GM23338 (cell line): Measurements from ENCODE around the gene AK4. TPM values are rescaled to one million over a fixed set of nuclear protein-coding genes. Genes with fewer than 3 reads are reported as not detected.

ENCODE experiments used
- ATAC-seq: fragments of 200-7000 bp; cut with Tn5 transposase; 3 replicates; pipeline ENCODE4 v1.9.1; 2020
- DNase-seq: peaks from one replicate; pipeline ENCODE4 v3.0.0-alpha.2; 2015; ENCODE audit warnings: low spot score
- H2AFZ ChIP-seq: fragments of 200-600 bp; sonication (generic); 2 replicates; pipeline ENCODE4 v1.8.0; 2016; ENCODE audit warnings: antibody characterized with exemption, mild to moderate bottlenecking, moderate library complexity
- H3F3A ChIP-seq: fragments of 200-600 bp; sonication (generic); replicated peaks from 2 replicates; pipeline ENCODE4 v1.8.0; 2017; ENCODE audit warnings: antibody characterized with exemption, mixed run types, low read depth
- H3K27ac ChIP-seq: fragments of 200-600 bp; sonication (generic); 2 replicates; pipeline ENCODE4 v1.6.1; 2016; ENCODE audit warnings: low read depth
- H3K27me3 ChIP-seq: fragments of 200-600 bp; sonication (generic); 2 replicates; pipeline ENCODE4 v1.8.0; 2016; ENCODE audit warnings: mild to moderate bottlenecking, mixed run types, moderate library complexity; ENCODE audit not compliant: insufficient read depth
- H3K36me3 ChIP-seq: fragments of 200-600 bp; sonication (generic); 2 replicates; pipeline ENCODE4 v1.8.0; 2016; ENCODE audit warnings: mild to moderate bottlenecking; ENCODE audit not compliant: insufficient read depth
- H3K4me1 ChIP-seq: fragments of 200-600 bp; sonication (generic); 2 replicates; pipeline ENCODE4 v1.8.0; 2016; ENCODE audit warnings: mild to moderate bottlenecking, moderate library complexity; ENCODE audit not compliant: insufficient read depth
- H3K4me2 ChIP-seq: fragments of 200-600 bp; sonication (generic); 2 replicates; pipeline ENCODE4 v1.7.1; 2017; ENCODE audit warnings: mixed run types
- H3K4me3 ChIP-seq: fragments of 200-600 bp; sonication (generic); 2 replicates; pipeline ENCODE4 v1.6.1; 2016; ENCODE audit warnings: mixed run types
- H3K79me2 ChIP-seq: fragments of 200-600 bp; sonication (generic); replicated peaks from 2 replicates; pipeline ENCODE4 v1.8.0; 2017; ENCODE audit warnings: mild to moderate bottlenecking; ENCODE audit not compliant: insufficient read depth
- H3K9me2 ChIP-seq: fragments of 200-600 bp; sonication (generic); 2 replicates; pipeline ENCODE4 v1.8.0; 2017; ENCODE audit not compliant: insufficient read depth
- H4K20me1 ChIP-seq: fragments of 200-600 bp; sonication (generic); replicated peaks from 2 replicates; pipeline ENCODE4 v1.8.0; 2017; ENCODE audit warnings: mild to moderate bottlenecking; ENCODE audit not compliant: insufficient read depth
- H3K27ac Mint-ChIP-seq: 2 replicates; pipeline ENCODE4 v1.8.0; 2020; ENCODE audit warnings: inconsistent platforms, mild to moderate bottlenecking, moderate library complexity, mixed read lengths
- H3K27me3 Mint-ChIP-seq: 3 replicates; pipeline ENCODE4 v1.8.0; 2022; ENCODE audit warnings: low read depth, mild to moderate bottlenecking, moderate library complexity, mixed read lengths, inconsistent platforms; ENCODE audit not compliant: insufficient read depth, poor library complexity
- H3K36me3 Mint-ChIP-seq: 3 replicates; pipeline ENCODE4 v1.8.0; 2021; ENCODE audit warnings: low read depth, mild to moderate bottlenecking, inconsistent platforms, moderate library complexity, mixed read lengths
- H3K4me1 Mint-ChIP-seq: 3 replicates; pipeline ENCODE4 v1.8.0; 2020; ENCODE audit warnings: mild to moderate bottlenecking, inconsistent platforms, mixed read lengths
- H3K4me3 Mint-ChIP-seq: 3 replicates; pipeline ENCODE4 v1.8.0; 2021; ENCODE audit warnings: moderate library complexity, mild to moderate bottlenecking, inconsistent platforms, mixed read lengths
- H3K9me3 Mint-ChIP-seq: 3 replicates; pipeline ENCODE4 v1.8.0; 2020; ENCODE audit warnings: moderate library complexity, mild to moderate bottlenecking, inconsistent platforms, mixed read lengths
- POLR2AphosphoS5 ChIP-seq: IDR thresholded peaks from 2 replicates; pipeline ENCODE4 v1.6.1; 2016; ENCODE audit warnings: antibody characterized with exemption, low read depth
- ZNF331 ChIP-seq: fragments of 250-450 bp; sonication (Bioruptor Pico); IDR thresholded peaks from 2 replicates; pipeline ENCODE4 v1.5.0; 2020; ENCODE audit warnings: low read depth, mild to moderate bottlenecking, moderate library complexity
- ZNF462 ChIP-seq: fragments of 250-450 bp; sonication (Bioruptor Pico); IDR thresholded peaks from 2 replicates; pipeline ENCODE4 v1.5.0; 2020; ENCODE audit warnings: mild to moderate bottlenecking, moderate library complexity
- polyA plus RNA-seq: library from polyadenylated mRNA; unstranded; fragments of >200 nt; fragmentation: Nextera tagmentation; extraction: Ambion mirVana; gene quantifications from 2 replicates; pipeline ENCODE4 v1.2.1, GENCODE V29; 2016
- total RNA-seq: library from RNA; depleted of rRNA; stranded (reverse); fragments of >200 nt; shearing (Covaris generic); gene quantifications from 2 replicates; pipeline ENCODE4 v1.2.3, GENCODE V29; 2014
- TF ChIP-seq, protein P1 (sequence below), 2 experiments: fragments of 200-600 bp in 1 of 2; sonication (generic) in 1 of 2; conservative IDR thresholded peaks; 2 replicates each; pipeline versions ENCODE4 v1.5.1 to v1.6.1; 2016 to 2017; ENCODE audit warnings: antibody characterized with exemption in 2 of 2, low read depth in 2 of 2, mild to moderate bottlenecking in 2 of 2, moderate library complexity in 1 of 2

AK4 gene
- total and polyA plus RNA-seq, 2 experiments from 2014 or later = 123 to 127 TPM

DNA sequence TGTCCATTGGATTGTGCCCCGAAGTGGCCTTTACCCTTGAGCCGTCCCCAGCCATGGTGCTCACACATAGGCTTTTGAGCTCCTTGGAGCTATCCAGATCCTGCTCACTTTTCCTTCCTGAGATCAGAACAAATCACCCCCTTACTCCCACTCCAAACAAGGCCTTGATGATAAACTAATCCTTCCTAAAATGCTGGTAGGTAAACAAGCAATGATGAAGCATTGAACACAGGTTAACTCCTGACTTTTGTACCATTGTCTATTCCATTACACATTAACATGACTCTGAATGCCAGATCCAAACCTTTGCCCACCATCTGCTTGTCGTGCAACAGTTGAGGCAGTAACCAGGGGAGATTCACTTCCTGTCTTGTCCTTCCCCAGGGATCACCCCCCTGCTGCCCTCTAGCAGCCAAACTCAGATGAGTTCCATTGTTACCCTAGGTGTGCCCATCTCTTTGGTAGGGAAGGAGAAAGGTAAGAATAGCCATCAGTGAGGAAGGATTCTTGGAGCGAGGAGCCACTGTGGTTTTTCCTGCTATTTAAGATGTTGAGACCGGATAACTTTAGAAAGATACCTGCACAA is 81.8 kb downstream of the AK4 start:
- Mint-ChIP-seq H3K4me1 (peaks cover 9% of the 10 kb centered on the region), H3K27me3 (peaks cover 2% of the 10 kb centered on the region), H3K9me3 (no peaks in the 10 kb centered on the region), H3K4me3 (no peak overlapping the region), H3K27ac (no peak overlapping the region), H3K36me3 (peaks cover 25% of the 10 kb centered on the region)
- H3F3A ChIP-seq = no peaks in the 10 kb centered on the region
- H3K27me3 ChIP-seq = no peaks in the 10 kb centered on the region
- TF ChIP-seq, protein P1, sequence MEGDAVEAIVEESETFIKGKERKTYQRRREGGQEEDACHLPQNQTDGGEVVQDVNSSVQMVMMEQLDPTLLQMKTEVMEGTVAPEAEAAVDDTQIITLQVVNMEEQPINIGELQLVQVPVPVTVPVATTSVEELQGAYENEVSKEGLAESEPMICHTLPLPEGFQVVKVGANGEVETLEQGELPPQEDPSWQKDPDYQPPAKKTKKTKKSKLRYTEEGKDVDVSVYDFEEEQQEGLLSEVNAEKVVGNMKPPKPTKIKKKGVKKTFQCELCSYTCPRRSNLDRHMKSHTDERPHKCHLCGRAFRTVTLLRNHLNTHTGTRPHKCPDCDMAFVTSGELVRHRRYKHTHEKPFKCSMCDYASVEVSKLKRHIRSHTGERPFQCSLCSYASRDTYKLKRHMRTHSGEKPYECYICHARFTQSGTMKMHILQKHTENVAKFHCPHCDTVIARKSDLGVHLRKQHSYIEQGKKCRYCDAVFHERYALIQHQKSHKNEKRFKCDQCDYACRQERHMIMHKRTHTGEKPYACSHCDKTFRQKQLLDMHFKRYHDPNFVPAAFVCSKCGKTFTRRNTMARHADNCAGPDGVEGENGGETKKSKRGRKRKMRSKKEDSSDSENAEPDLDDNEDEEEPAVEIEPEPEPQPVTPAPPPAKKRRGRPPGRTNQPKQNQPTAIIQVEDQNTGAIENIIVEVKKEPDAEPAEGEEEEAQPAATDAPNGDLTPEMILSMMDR (conservative IDR thresholded peaks at IDR 0.05; ENCODE audit: low read depth in 2 of 2) = peak in 1 of 2 experiments; percentile 58; a peak in 2 of 4 replicates
- TF ChIP-seq ZNF331 (CRISPR knock-in tag) = no peak
- ATAC-seq (peak; percentile 65), DNase-seq (peak; percentile 40)
- no peak overlapping the region for H3K4me3 ChIP-seq
- H4K20me1 ChIP-seq = no peaks in the 10 kb centered on the region
- H3K79me2 ChIP-seq = no peaks in the 10 kb centered on the region
- no peaks in the 10 kb centered on the region; the same call in 1 of the 2 replicates for H3K9me2 ChIP-seq
- 0 out of 2 replicates have a peak, but pooled peaks cover 5% of the 10 kb centered on the region for H3K36me3 ChIP-seq
- H3K27ac ChIP-seq = no peak overlapping the region
- no peak overlapping the region for H2AFZ ChIP-seq
- H3K4me2 ChIP-seq = no peak overlapping the region
- no peaks in the 10 kb centered on the region for H3K4me1 ChIP-seq

DNA sequence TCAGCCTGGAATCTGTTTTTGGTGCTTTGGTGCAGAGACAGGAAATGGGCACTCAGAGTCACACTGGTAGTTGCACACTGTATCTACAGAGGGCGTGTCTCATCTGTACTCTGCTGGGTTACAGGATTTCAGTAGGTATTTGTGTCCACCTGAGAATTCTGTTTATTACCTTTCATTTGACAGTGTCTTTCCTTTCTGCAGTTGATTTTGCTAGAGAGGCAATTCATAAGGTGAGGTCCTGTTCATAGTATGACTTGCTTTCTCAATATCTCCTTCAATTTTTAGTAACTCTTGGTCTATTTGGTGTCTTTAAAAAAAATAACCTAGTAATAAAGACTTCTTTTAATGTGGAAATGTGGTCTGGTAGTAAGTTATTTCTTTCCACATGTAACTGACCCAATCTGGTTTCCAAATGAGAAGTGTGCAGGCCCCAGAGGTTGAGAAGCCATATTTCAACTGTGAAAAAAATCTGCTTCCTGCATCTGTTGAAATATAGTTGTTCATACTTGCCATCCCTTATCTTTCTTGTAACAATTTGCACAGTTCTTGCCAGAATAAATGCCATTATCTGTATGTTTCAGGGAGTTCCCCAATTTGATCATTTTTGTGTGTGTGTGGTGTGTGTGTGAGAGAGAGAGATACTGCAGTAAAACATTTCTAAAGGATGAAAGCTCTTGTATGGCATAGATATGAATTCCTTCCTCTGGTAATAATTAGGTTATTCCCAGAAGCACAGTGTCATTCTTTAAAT is 82.9 kb downstream of the AK4 start:
- ATAC-seq (no peak), DNase-seq (no peak)
- no peak for TF ChIP-seq POLR2AphosphoS5
- H2AFZ ChIP-seq = no peak overlapping the region
- no peaks in the 10 kb centered on the region for H3F3A ChIP-seq
- 0 out of 2 replicates have a peak, but pooled peaks cover under 1% of the 10 kb centered on the region for H3K36me3 ChIP-seq
- peaks cover 9% of the 10 kb centered on the region for H3K4me1 Mint-ChIP-seq
- H3K9me3 Mint-ChIP-seq = peaks cover under 1% of the 10 kb centered on the region; the same call in 2 of the 3 replicates
- no peaks in the 10 kb centered on the region for H3K79me2 ChIP-seq
- no peak overlapping the region for H3K27ac ChIP-seq
- H3K4me1 ChIP-seq = no peaks in the 10 kb centered on the region
- peaks cover 2% of the 10 kb centered on the region for H3K27me3 Mint-ChIP-seq
- no peaks in the 10 kb centered on the region; the same call in 1 of the 2 replicates for H3K9me2 ChIP-seq
- H4K20me1 ChIP-seq = no peaks in the 10 kb centered on the region
- H3K27ac Mint-ChIP-seq = no peak overlapping the region
- H3K4me2 ChIP-seq = no peak overlapping the region
- H3K4me3 Mint-ChIP-seq = no peak overlapping the region
- H3K27me3 ChIP-seq = no peaks in the 10 kb centered on the region
- H3K36me3 Mint-ChIP-seq = peaks cover 15% of the 10 kb centered on the region
- no peak overlapping the region for H3K4me3 ChIP-seq

DNA sequence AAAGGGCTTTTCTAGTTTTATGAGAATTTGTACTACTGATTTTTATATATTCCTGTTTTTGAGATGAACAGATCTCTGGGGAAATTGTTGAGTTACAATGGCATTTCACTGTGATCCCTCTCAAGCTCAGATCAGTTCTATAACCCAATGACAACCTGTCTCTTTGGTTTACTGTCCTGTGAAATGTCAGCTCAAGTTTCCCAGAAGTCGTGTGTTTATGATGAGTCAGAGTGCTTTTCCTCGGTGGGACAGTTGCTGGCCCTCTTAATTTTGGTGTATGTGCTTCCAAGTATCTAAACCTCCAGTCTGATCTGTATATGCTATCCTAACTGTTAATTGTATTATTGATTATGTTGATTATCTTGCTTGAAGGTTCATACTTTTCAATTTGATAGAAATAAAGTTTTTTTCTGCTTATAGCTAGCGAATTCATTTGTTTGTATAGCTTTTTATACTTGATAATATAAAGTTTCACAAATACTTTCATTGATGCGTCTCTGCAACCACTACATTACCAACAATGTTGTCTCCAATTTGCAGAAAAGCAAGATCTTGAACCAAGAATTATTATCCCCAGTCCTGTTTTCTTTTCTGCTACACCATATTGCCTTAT is 83.8 kb downstream of the AK4 start:
- DNase-seq (no peak), ATAC-seq (no peak)
- Mint-ChIP-seq H3K27ac (peak overlapping the region; percentile 38), H3K4me1 (peaks cover 9% of the 10 kb centered on the region), H3K4me3 (no peak overlapping the region), H3K27me3 (peaks cover 2% of the 10 kb centered on the region), H3K9me3 (peaks cover 9% of the 10 kb centered on the region; the same call in 2 of the 3 replicates), H3K36me3 (peaks cover 15% of the 10 kb centered on the region; the same call in 2 of the 3 replicates)
- Histone ChIP-seq H3K4me1 (no peaks in the 10 kb centered on the region), H3K27me3 (no peaks in the 10 kb centered on the region), H3K4me3 (no peak overlapping the region), H2AFZ (no peak overlapping the region), H4K20me1 (no peaks in the 10 kb centered on the region), H3K79me2 (no peaks in the 10 kb centered on the region), H3K9me2 (no peaks in the 10 kb centered on the region; the same call in 1 of the 2 replicates), H3K27ac (peak overlapping the region; percentile 6; the same call in 1 of the 2 replicates), H3K4me2 (no peak overlapping the region), H3F3A (no peaks in the 10 kb centered on the region), H3K36me3 (no peaks in the 10 kb centered on the region)
- no peak for TF ChIP-seq ZNF462 (CRISPR knock-in tag)
